GM19395 (cell line): ENCODE results near the gene PRKAR1B.

Experiments
- ATAC-seq: cut with Tn5 transposase; IDR thresholded peaks from one replicate; pipeline ENCODE4 v1.9.1; 2021; ENCODE audit warnings: mild to moderate bottlenecking, moderate library complexity; ENCODE audit not compliant: unreplicated experiment

PRKAR1B gene

DNA sequence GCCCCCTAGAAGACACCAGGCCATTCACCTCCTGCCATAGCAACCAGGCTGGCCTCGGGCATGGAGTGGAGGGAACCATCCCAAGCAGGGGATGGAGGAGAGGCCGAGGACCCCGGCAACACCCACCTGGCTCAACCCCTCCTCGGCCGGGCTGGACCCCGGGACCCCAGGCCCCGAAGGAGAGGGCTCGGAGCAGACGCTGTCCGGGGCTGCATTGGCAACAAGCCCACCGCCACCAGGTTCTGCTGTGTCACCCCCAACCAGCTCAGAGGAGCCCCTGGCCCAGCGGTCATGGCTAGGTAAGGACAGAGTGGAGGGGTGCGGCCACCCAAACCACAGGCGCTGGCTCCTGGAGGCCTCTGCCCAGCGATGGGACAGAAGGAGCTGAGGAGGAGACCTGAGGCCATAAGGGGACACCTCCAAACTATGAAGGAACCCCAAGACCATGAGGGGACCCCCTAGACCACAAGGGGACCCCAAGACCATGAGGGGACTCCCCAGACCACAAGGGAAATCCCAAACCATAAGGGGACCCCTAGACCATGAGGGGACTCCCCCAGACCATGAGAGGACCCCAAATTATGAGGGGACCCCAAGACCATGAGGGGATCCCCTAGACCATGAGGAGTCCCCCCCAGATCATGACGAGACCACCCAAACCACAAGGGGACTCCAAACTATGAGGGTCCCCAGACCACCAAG, 132.7 kb downstream of the PRKAR1B start:
- no peak for ATAC-seq

DNA sequence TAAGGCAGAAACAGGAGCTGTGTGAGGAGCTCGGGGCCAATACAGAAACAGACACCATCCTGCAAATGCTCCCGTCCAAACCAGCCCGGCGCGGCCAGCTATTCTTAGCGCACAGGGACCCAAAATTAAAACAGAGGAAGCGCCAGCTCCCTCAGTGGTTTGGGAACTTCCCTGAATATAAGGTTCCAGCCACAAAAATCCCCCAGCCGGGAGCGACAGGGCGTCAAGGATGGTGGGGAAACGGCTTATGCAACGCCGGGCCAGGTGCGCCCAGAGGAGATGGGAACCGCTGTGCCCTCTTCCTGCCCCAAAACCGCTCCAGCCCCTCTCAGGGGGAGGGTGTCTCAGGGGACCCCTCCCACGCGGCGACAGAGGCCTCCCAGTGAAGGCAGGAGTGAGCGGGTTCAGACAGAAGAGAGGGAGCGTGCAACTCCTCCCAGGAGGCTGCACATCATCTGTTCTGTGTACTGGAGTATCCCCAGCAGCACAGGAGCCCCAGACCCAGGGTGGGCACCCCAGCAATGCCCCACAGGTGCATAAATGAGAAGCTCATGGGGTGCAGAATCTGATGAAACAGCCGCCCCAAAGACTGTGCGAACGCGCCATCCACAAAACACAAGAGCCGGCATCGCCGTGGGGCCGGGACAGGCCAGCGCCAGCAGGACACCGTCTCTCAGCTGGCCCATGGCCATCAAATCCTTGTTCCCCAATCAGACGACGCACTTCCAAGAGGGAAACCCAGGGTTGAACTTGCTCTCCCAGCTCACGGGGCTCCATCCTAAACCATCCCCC, 133.6 kb downstream of the PRKAR1B start:
- ATAC-seq = no peak

DNA sequence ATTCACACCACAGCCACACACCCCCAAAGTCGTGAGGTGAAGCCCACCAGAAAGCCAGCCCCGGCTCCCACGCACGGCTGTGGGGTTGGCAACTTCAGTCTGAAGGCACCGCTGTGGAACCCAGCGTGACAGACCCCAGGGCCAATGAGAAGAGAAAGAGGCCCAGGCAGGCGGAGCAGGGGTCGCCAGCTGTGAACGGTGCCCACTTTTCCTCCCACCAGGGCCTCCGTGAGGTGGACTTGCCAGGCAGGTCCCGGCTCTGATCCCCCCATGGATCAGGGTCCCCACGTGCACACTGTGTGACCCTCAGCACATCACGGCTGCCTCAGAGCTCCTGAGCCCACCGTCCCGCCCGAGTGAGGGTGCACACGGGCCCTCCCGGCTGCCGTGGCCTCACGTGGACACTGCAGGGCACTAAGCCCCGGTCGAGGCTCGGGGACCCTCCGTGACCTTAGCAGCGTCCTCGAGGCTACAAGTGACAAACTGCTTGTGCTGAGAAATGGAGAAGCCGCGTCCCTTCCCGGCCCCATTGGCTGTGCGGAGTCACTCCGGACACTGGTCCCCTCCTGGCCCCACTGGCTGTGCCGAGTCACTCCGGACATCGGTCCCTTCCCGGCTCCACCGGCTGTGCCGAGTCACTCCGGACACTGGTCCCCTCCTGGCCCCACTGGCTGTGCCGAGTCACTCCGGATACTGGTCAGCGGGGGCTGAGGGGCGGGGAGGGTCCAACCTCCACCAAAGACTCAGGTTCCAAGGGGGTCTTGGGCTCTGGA, 135.0 kb downstream of the PRKAR1B start:
- no peak for ATAC-seq

DNA sequence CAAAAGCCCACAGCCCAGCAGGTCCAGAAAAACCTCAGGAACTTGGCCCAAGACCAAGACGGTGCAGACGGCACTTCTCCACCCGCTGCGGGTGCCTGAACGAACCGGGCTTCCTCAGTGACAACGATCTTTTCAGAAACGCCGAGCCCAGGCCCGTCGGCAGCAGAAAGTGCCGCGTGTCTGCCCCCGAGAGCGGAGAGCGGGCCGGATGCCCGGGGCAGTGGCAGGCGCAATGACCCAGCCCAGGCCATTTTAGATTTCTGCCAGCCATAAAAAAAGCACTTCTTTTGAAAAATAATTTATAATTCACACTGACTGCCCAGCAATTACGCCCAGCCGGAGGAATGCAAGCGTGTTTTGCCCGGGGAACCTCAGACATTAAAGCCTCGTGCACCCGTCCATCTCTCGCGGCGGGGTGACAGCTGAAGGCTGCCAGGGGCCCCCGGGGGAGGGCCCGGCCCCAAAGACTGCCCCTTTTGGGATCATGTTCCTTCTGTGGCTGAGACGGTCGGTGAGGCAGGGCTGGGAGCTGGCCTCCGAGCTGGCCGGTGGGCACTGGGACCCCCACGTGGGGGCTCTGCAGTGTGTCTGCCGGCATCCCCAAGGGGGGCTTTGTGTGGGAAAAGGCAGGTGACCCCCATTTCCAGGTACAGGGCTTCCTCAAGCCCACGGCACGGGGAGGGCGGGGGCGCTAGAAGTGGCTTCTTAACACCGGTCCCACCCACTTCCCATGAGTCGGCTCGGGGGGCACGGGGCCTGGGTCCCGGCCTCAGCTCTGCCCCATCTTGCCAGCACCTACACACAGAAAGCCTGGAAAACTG, 136.1 kb downstream of the PRKAR1B start:
- no peak for ATAC-seq

DNA sequence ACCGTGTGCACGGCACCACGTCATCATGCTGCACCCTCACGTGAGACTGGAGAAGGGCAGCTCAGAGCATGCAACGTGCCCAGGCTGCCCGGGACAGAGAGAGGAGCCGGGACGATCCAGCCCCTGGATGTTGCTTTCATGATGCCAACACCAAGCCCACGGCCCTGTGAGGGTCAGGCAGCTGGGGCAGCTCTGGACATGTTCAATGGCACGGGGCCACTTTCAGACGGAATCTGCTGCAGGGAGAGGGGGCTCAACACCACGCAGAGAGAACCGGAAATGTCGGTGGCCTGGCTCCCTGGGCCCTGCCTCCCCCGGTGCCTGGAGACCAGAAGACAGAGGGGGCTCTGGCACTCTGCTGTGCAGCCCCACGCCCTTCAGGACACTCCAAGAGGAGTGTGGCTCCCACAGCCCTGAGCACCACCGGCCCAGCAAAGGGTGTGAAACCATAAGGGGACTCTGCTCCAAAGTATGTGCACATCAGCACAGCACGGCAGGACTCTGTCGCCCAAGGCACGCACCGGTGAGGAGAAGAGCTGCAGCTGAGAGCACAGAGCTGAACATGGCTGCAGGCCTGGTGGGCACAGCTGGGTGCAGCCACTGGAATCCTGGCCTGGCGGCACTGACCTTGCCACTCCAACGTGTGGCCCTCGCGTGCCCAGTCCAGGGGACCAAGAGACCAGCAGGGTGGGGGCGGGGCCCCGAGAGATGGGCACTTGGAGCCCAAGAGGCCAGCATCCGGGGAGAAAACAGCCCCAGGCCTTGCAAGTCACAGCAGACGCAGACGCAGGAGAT, 137.1 kb downstream of the PRKAR1B start:
- no peak for ATAC-seq

DNA sequence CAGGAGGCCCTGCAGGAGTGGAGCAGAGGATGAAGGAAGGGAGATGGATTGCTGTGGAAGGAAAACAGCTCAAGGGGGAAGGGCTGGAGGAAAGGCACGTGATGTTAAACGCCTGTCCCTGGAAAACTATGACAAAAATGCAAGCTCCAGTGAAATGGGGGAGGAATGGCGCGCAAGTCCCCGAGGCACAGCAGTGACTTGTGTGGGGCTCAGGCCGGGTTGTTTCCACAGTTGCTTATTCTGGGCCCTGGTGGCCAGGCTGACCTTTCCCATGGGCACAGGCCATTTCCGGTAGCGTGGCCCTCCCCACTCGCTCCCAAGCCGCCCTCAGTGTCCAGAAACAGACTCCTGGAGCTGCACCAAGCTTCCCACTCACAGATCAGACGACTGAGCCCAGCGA, 139.3 kb downstream of the PRKAR1B start:
- no peak for ATAC-seq

DNA sequence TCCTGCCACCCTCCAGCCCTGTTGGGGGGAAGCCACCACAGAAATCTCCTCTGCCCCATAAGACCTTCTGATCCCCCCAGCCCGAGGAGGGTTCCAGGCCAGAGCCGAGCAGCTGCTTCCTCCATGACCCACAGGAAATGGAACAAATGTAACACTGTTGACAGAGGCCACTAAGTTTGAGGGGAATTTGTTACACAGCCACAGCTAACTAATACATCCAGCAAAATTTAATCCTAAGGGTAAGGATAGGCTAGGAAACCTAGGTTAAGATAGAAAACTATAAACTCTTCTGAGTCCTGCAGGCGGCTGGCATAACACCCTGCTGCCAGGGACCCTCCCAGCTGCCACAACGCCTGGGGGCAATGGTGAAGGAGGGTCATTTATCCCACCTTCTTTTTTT, 140.6 kb downstream of the PRKAR1B start:
- no peak for ATAC-seq

DNA sequence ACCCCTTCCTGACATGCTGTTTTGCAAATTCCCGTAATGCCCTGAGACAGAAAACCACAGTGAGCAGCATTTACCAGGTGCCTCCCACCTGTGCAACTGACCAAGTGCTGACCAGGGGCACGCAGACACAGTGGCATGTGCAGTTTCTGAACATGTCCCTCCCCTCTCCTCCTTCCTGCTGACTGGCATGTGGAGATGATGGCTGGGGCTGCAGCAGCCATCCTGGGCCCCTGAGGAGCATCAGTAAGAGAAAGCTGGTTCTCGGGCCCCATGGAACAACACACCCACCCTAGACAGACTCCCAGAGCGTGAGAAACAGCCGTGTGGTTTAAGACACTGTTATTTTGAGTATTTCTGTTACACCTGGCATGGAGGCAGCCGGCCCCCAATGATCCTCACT, 141.2 kb downstream of the PRKAR1B start:
- no peak for ATAC-seq

DNA sequence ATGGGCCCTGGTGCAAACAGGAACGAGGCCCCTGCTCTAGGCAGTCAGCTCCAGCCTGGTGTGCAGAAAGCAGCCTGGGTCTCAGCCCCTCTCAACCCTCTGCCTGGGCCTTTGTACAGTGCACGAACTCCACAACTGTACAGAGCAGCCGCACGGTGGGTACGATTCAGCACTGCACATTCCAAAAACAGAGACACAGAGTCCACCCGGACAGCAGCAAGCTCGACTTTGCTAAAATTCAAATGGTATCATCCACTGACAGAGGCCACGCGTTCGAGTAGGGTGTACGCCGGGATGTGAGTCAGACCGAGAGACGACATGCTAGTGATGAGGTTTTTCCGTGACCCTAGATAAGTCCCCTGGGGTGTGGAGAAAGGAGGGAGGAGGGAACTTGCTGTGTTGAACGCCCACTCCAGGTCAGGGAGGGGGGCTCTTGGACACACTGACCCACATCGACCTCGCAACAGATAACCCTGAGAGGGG, 141.8 kb downstream of the PRKAR1B start:
- ATAC-seq = no peak

DNA sequence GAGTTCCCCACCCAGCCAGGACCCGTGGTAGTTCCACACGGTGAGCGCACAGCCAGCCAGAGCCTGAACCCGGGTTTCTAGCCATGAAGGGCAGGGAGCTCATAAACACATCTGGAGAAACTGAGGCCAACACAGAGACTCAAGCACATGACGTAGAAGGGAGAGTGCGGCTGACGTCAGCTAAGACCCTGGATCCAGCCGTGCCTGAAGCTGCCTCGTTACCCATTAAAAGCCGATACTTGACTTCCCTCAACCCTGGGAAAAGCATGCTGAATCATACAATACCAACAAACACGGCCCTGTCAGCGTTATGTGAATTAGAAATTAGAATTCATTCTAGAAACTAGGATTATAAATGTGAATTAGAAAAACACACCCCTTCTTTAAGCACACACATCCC, 142.3 kb downstream of the PRKAR1B start:
- no peak for ATAC-seq

DNA sequence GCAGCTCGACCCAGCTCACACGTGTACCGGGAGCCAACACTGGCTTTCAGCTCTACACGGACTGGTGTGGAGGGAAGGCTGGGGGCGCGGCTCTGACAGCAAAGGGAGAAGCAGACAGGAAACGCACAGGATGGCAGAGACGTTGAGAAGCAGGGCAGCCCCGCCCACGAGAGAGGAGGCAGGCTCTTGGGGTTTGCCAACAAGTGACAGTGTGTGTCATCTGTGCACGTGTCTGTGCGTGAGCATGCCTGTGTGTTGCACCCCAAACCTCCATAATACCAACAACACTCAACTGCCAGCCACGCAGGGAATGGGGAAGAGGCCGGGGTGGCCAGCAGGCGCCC, 143.0 kb downstream of the PRKAR1B start:
- no peak for ATAC-seq

DNA sequence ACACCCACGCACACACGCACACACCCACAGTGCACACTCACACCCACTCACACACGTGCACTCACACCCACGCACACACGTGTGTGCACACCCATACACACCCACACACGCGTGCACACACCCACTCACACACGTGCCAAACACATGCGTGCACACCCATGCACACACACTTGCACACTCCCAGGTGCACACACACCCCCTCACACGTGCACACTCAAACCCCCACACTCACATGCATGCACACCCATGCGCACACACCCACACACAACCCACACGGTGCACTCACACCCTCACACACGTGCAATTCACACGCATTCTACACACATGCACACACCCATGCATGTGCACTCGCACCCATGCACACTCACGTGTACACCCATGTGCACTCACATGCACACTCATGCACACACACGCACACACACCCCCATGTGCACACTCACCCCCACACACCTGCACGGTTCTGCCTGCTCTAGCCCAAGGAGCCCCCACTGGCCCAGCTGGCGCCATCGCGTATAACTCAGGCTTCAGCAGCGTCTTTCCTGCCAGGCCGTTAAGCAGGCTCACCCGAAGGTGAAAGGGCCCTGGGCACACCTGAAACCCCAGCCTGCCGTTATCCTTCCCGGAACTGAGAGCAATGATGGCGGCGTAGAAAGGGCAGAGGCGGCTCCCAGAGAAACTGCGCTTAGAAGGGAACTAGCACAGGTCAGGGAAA, 143.5 kb downstream of the PRKAR1B start:
- no peak for ATAC-seq

DNA sequence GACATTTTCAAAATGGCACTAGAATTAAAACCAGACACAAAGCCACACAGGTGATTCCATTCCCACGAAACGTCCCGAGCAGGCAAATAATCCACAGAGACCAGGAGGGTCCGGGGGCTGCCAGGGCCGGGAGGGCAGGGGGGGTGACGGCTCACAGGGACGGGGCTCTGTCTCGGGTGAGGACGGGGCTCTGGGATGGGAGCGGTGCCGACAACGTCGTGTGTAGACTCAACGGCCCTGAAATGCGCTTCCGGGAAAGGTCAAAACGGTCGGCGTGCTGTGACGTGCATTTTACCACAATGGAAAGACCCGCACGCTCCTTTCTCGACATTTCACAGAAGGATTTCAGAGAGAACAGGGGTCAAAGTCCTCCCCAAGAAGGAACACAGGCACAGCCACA, 144.2 kb downstream of the PRKAR1B start:
- ATAC-seq = no peak

DNA sequence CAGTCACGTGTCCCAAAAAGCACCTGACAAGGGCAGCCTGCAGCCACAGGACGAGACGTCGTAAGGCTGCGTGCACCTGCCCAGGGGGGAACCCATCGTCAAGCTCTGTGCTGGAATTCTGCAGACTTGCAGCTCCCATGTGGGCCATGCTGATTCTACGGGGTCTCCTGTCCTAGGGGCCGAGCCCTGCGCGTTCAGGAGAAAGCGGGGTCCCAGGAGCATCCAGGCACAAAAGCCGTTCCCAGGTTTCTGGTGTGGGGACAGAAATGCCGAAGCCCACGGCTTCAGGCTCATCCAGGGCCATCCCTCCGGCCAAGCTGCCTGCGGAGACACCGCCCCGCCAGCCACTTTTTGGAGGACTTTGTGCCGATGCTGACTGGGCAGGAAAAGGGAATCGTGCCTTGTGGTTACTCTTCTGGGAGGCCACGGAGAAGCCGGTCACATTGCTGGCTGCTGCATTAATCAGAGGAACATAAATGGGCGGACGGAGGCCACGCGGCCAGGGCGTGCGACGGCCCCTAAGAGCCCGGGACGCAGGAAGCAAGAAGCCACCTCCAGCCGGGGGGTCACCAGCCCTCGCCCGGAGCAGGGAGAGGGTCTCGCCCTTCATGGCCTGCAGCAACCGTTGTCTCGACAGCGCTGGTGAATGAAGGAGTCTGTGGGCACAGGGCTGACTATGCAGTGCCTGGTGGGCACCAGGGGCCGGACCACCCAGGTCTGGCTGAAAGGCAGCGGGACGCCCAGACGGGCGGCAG, 144.8 kb downstream of the PRKAR1B start:
- no peak for ATAC-seq

DNA sequence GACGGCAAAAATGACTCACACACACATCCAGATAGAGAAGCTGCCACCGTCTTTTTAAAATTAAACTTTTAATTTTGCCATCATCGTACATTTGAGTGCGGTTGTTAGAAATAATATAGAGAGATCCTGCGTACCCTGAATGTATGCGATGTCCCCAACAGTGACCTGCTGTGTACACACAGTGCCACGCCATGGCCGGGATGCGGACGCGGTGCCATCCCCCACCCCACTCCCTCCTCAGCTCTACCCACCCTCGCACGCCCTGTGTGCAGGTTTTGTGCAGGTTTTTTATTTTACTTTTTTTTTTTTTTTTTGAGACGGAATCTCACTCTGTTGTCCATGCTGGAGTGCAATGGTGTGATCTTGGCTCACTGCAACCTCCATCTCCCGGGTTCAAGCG, 148.7 kb downstream of the PRKAR1B start:
- no peak for ATAC-seq

DNA sequence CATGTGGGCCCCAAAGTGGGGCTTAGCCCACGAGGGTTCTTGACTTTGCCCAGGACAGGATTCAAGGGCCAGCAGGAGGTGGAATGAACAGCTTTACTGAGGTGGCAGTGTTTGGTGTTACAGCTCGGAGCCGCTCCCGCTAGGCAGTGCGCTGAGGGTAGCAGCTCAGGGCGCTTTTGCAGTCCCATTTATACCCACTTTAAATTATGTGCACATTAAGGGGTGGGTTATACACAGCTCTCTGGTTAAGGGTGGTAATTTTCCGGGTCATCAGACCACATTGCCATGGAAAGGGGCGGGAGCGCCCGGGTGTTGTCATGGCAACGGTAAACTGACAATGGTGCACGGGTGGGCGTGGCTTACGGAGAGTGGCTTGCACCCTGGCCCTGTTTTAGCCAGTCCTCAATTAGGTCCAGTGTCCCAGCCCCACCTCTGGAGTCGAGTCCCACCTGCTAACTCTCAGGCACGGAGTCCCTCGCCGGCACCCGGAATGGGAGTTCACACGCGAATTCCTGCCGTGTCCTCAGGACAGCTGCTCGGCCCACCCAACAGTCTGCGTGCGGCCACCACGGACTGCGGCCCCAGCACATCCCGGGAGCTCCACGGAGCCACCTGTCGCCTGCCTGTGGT, 149.2 kb downstream of the PRKAR1B start:
- ATAC-seq = no peak

DNA sequence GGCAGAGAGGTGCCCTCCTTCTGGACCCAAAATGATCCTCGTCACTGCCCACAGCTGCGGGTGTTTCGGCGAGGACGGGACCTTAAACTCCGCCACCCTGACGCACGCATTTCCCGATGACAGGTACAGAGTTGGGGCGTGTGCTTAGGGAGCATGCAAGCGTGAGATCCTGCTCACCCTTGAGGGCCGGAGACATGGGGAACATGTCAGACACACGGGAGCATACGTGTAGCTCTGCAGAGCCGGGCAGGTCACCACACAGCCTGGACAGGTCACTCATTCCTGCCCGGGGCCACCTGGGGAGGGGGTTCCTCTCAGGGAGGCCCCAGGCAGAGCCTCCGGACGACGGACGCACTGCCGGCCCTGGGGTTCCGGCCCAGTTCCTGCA, 149.8 kb downstream of the PRKAR1B start:
- ATAC-seq = no peak

DNA sequence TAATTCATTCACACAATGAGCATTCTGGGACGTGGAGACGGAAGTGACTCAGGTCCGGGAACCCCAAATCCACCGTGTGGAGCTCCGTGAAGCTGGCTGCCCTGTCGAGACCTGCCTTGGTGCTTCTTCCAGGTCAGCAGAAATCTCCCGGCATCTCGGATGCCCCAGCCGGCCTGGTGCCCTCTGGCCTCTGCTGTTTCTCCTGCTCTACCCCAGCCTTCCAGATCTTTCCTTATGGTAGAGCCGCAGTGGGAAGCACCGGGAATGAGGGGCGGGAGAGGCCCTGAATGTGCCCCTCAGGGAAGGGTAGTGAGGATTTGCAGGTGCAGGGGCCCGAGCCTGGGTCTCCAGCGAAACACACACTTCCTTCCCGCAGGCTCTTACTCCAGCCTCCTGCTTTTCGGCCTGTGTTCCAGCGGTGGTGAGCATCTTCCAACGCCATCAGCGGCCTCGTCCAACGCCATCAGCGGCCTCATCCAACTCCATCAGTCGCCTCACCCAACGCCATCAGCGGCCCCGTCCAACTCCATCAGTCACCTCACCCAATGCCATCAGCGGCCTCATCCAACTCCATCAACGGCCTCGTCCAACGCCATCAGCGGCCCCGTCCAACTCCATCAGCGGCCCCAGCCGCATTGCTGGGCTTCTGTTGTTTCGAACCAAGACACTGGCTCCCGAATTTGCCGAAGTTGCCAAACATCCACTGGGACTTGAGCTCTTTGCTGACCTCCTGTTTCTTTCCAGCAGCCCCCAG, 150.4 kb downstream of the PRKAR1B start:
- ATAC-seq = no peak
